GM12891 (cell line): ENCODE data around the gene COPE.

ENCODE experiments used
- POLR2A ChIP-seq: IDR thresholded peaks from 2 replicates; pipeline ENCODE4 v1.6.1; 2011; ENCODE audit warnings: low read depth, low read length, control low read depth
- POLR2AphosphoS5 ChIP-seq: IDR thresholded peaks from 2 replicates; pipeline ENCODE4 v1.6.1; 2011; ENCODE audit warnings: low read depth, low read length, control low read depth
- POU2F2 ChIP-seq: IDR thresholded peaks from 2 replicates; pipeline ENCODE4 v1.6.1; 2011; ENCODE audit warnings: low read depth, mild to moderate bottlenecking, control low read depth, low read length, moderate library complexity
- SPI1 ChIP-seq: IDR thresholded peaks from 2 replicates; pipeline ENCODE4 v1.6.1; 2011; ENCODE audit warnings: low read depth, low read length, control low read depth
- TAF1 ChIP-seq: IDR thresholded peaks from 2 replicates; pipeline ENCODE4 v1.6.1; 2011; ENCODE audit warnings: low read depth, low read length, control low read depth

DNA sequence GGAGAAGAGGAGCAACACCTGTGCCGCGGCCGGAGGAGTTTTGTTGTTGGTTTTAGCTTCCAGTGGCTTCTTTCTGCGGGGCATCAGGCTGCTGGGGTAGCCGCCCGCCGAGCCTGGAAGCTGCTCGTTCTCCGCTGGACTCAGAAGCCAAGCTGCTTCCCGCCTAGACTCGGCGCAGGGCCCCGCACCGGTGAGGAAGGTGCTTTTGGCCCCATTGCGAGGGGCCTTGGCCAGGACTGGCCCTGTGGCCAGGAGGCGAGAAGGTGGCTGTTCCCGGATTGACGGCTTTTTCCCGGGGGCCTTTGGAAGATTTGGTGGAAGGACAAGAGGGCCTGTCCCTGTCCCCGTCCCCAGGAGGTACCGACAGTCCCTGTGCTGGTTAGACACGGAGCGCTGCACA is 52.0 kb downstream of the COPE start:
- TF ChIP-seq POLR2AphosphoS5 (no peak), POLR2A (no peak), TAF1 (no peak), SPI1 (no peak), POU2F2 (no peak)
